ENCODE data around the gene TSEN2. TPM values are rescaled to one million over a fixed set of nuclear protein-coding genes. Genes with fewer than 3 reads are reported as not detected.

TSEN2 gene
- total RNA-seq, 6 donors from 2014 or later: 14.6 to 27.2 (median 20.1) TPM

DNA sequence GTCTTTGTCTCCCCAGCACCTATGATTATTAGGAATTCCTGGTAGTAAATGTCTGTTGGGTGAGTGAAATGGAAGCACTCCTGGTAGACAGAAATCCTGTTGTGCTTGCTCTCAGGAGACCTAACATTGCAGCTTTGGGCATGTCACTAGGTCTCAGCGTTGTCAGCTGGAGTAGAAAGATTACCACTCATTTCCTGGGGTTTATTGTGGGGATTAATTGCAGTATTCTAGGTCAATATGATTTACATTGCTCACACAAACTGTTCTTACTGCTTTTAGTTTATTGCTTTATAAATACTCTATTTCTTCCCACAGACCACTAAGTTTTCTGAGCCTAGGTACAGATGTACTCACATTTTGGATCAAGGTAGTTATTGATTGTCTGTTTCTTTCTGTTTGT, 5.1 kb downstream of the TSEN2 start:
- Histone ChIP-seq H3K9me3 (no peaks in the 10 kb centered on the region), H3K4me3 (no peak overlapping the region), H3K27ac (no peak overlapping the region), H3K27me3 (no peaks in the 10 kb centered on the region), H3K36me3 (peaks cover 0 to 25% (median 1%) of the 10 kb centered on the region in 4 donors), H3K4me1 (peaks cover 8 to 15% (median 8%) of the 10 kb centered on the region in 4 donors)
- ATAC-seq (ENCODE audit: low FRiP score in 2 of 2): no peak
- 67 to 77% methylated on average over 1 of the region's 1 CpG for WGBS, 2 donors
- TF ChIP-seq, protein P1, sequence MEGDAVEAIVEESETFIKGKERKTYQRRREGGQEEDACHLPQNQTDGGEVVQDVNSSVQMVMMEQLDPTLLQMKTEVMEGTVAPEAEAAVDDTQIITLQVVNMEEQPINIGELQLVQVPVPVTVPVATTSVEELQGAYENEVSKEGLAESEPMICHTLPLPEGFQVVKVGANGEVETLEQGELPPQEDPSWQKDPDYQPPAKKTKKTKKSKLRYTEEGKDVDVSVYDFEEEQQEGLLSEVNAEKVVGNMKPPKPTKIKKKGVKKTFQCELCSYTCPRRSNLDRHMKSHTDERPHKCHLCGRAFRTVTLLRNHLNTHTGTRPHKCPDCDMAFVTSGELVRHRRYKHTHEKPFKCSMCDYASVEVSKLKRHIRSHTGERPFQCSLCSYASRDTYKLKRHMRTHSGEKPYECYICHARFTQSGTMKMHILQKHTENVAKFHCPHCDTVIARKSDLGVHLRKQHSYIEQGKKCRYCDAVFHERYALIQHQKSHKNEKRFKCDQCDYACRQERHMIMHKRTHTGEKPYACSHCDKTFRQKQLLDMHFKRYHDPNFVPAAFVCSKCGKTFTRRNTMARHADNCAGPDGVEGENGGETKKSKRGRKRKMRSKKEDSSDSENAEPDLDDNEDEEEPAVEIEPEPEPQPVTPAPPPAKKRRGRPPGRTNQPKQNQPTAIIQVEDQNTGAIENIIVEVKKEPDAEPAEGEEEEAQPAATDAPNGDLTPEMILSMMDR (IDR thresholded peaks at IDR 0.05): no peak
- TF ChIP-seq EP300 (IDR thresholded peaks at IDR 0.05): no peak
- TF ChIP-seq POLR2AphosphoS5 (IDR thresholded peaks at IDR 0.05): no peak
- no peak for TF ChIP-seq POLR2A (IDR thresholded peaks at IDR 0.05)
- DNase-seq: no peak

DNA sequence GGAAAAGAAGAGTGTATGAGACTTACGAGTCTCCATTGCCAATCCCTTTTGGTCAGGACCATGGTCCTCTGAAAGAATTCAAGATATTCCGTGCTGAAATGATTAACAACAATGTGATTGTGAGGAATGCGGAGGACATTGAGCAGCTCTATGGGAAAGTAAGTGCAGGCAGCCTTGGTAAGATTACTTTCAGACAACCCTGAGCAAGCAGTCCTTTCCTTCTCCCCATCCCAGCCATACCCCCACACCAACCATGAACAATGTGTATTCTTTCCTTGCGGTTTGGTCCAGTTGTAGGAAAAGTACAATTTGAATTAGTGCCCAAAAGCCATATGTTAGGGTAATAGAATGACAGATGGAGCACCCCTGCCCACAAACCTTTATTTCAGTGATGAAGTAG, 5.6 kb downstream of the TSEN2 start:
- DNase-seq: no peak
- Histone ChIP-seq H3K4me1 (peaks cover 6 to 12% (median 8%) of the 10 kb centered on the region in 4 donors), H3K4me3 (no peak overlapping the region), H3K36me3 (peaks cover 0 to 28% (median 3%) of the 10 kb centered on the region in 4 donors), H3K27me3 (no peaks in the 10 kb centered on the region), H3K9me3 (no peaks in the 10 kb centered on the region), H3K27ac (no peak overlapping the region)
- no peak for TF ChIP-seq EP300 (IDR thresholded peaks at IDR 0.05)
- TF ChIP-seq, protein P1 (IDR thresholded peaks at IDR 0.05): no peak
- TF ChIP-seq POLR2AphosphoS5 (IDR thresholded peaks at IDR 0.05): no peak
- no peak for TF ChIP-seq POLR2A (IDR thresholded peaks at IDR 0.05)
- WGBS, 2 donors: 77 to 92% methylated on average over 4 of the region's 4 CpGs
- no peak for ATAC-seq (ENCODE audit: low FRiP score in 2 of 2)

DNA sequence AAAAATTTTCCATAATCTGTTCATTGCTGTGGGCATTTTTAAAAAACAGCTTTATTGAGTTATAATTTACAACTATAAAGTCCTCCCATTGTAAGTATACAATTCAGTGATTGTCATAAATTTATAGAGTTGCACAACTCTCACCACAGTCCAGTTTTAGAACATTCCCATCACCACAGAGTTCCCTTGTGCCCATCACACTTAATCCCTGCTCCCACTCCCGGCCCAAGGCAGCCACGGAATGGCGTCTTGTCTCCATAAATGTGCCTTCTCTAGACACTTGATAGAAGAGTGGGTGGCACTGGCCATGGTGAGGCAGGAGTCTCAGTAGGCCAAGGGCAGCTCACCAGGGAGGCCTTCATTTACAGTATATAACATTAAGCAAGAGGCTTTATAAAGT, 6.3 kb downstream of the TSEN2 start:
- no peak for DNase-seq
- Histone ChIP-seq H3K4me1 (peaks cover 0 to 4% (median under 1%) of the 10 kb centered on the region in 4 donors), H3K27me3 (no peaks in the 10 kb centered on the region), H3K9me3 (no peaks in the 10 kb centered on the region), H3K36me3 (peaks cover 0 to 32% (median 3%) of the 10 kb centered on the region in 4 donors), H3K27ac (no peak overlapping the region), H3K4me3 (no peak overlapping the region)
- TF ChIP-seq POLR2AphosphoS5 (IDR thresholded peaks at IDR 0.05) (no peak), POLR2A (IDR thresholded peaks at IDR 0.05) (no peak), EP300 (IDR thresholded peaks at IDR 0.05) (no peak)
- TF ChIP-seq, protein P1 (IDR thresholded peaks at IDR 0.05): no peak
- no peak for ATAC-seq (ENCODE audit: low FRiP score in 2 of 2)
- 97 to 98% methylated on average over 3 of the region's 3 CpGs for WGBS, 2 donors

DNA sequence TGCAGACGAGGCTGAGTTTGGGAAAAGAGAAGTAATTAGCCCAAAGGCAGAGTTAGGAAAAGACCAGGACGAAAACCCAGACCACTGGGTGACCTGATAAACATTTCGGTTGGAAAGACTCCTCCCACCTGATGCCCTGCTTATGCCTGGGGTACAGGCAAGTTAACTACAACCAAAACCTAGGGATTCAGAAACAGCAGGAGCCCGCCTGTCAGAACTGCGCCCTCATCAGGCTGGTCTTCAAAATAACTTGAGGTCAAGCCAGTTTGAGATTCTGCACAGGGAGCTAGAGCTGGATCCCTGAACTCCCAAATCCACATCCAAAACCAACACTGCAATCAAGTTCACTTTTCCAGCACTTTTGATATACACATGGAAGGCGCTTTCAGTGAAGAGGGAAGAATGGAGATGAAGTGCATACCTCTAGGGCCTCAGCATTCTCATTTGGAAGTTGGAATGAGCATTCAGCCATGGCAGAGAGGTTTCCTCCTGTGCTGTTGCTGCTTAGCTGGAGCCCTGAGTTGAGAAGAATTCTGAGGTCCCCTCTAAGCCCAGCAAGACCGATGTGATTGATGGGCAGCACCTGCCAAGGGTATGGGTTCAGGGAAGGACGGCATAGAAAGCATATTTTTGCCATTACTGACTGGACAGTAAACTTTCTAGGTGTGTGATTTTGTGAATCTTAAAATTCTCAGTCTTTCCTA, 11.6 kb downstream of the TSEN2 start:
- Histone ChIP-seq H3K27me3 (no peaks in the 10 kb centered on the region), H3K4me3 (no peak overlapping the region), H3K36me3 (peaks cover 0 to 67% (median 34%) of the 10 kb centered on the region in 4 donors), H3K9me3 (no peaks in the 10 kb centered on the region), H3K4me1 (no peaks in the 10 kb centered on the region), H3K27ac (no peak overlapping the region)
- TF ChIP-seq, protein P1 (IDR thresholded peaks at IDR 0.05): no peak
- TF ChIP-seq POLR2AphosphoS5 (IDR thresholded peaks at IDR 0.05) (no peak), EP300 (IDR thresholded peaks at IDR 0.05) (no peak), POLR2A (IDR thresholded peaks at IDR 0.05) (no peak)
- 86 to 99% methylated on average over 5 to 8 of the region's 8 CpGs for WGBS, 2 donors
- DNase-seq: no peak
- no peak for ATAC-seq (ENCODE audit: low FRiP score in 2 of 2)

DNA sequence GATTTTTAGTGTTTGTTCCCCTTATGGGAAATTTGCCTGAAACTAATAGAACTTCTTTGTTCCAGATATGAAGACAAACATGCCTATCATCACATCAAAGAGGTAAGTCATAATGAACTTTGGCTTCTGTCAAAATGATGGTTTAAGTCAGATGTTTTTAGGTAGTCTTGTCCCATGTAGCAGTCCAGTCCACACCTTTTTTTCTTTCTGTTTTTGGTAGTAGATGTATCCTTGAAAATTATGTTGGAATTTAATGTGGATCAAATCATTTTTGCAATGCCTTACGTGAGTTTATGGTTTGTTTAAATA, 12.1 kb downstream of the TSEN2 start:
- ATAC-seq (ENCODE audit: low FRiP score in 2 of 2): no peak
- H3K4me1 ChIP-seq: no peaks in the 10 kb centered on the region
- 96 to 100% methylated on average over 1 of the region's 1 CpG for WGBS, 2 donors
- H3K36me3 ChIP-seq: peaks cover 0 to 70% (median 35%) of the 10 kb centered on the region in 4 donors
- no peaks in the 10 kb centered on the region for H3K9me3 ChIP-seq
- no peak for DNase-seq
- H3K27ac ChIP-seq: no peak overlapping the region
- H3K4me3 ChIP-seq: no peak overlapping the region
- H3K27me3 ChIP-seq: no peaks in the 10 kb centered on the region
- TF ChIP-seq, protein P1 (IDR thresholded peaks at IDR 0.05): no peak
- TF ChIP-seq POLR2AphosphoS5 (IDR thresholded peaks at IDR 0.05): no peak
- TF ChIP-seq EP300 (IDR thresholded peaks at IDR 0.05): no peak
- no peak for TF ChIP-seq POLR2A (IDR thresholded peaks at IDR 0.05)
